ENCODE measurements around the gene PIGU. TPM values are rescaled to one million over a fixed set of nuclear protein-coding genes. Genes with fewer than 3 reads are reported as not detected.
"Not testable (repeated sequence)": the region's sequence is repeated elsewhere in the genome, so short reads cannot be mapped to it uniquely, and the experiment has no call there.

Gene PIGU, protein sequence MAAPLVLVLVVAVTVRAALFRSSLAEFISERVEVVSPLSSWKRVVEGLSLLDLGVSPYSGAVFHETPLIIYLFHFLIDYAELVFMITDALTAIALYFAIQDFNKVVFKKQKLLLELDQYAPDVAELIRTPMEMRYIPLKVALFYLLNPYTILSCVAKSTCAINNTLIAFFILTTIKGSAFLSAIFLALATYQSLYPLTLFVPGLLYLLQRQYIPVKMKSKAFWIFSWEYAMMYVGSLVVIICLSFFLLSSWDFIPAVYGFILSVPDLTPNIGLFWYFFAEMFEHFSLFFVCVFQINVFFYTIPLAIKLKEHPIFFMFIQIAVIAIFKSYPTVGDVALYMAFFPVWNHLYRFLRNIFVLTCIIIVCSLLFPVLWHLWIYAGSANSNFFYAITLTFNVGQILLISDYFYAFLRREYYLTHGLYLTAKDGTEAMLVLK
- total RNA-seq, result 10 to 100 TPM; 12.8 to 14.1 (median 13.7) TPM

DNA sequence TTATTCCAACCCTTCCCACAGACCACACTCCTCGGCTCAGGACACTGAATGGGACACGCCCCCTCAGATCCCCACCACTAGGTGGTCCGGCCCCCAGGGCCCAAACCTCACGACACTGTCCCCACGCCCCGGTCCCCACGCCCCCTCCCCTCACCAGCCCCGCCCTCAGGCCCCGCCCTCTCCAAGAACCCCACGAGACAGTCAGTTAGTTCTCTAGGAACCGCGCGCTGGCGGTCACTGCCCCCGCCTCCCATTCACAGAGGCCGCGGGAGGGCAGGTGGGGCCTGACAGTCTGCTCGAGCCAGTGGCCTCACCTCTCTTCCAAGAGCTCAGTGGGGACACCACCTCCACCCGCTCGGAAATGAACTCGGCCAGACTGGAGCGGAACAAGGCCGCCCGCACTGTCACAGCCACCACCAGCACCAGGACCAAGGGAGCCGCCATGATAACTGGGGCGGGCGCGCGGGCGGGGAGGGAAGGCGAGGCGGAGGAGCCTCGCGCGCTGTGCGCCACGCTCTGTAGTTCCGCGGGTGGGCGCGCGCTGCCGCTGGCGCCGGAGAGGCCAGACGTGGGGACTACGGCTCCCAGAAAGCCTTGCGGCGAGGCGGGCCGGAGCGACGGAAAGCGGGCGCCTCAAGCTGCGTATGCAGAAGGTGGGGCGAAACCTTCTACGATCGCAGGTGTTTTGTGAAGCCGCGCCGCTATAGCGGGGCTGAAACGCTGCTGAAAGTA lies at the start of gene PIGU:
TSS of gene PIGU (minus strand) at position 451 of the 732 bp plus-strand sequence. CDS start at position 444, 7 bp downstream.
- peak; percentile 61 to 62 for TF ChIP-seq POLR2A (IDR thresholded peaks at IDR 0.05)
- TF ChIP-seq, protein P1, sequence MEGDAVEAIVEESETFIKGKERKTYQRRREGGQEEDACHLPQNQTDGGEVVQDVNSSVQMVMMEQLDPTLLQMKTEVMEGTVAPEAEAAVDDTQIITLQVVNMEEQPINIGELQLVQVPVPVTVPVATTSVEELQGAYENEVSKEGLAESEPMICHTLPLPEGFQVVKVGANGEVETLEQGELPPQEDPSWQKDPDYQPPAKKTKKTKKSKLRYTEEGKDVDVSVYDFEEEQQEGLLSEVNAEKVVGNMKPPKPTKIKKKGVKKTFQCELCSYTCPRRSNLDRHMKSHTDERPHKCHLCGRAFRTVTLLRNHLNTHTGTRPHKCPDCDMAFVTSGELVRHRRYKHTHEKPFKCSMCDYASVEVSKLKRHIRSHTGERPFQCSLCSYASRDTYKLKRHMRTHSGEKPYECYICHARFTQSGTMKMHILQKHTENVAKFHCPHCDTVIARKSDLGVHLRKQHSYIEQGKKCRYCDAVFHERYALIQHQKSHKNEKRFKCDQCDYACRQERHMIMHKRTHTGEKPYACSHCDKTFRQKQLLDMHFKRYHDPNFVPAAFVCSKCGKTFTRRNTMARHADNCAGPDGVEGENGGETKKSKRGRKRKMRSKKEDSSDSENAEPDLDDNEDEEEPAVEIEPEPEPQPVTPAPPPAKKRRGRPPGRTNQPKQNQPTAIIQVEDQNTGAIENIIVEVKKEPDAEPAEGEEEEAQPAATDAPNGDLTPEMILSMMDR (IDR thresholded peaks at IDR 0.05 in 4 of 5, conservative IDR thresholded peaks at IDR 0.05 in 1 of 5), result peak in 4 of 5 experiments; percentile 31 to 38 (median 34)
- Histone ChIP-seq H3K36me3 (no peaks in the 10 kb centered on the region), H3K4me1 (peaks cover 9% of the 10 kb centered on the region in 2 donors), H3K9me3 (no peaks in the 10 kb centered on the region), H3K4me3 (peak within 1 kb of the TSS; percentile 80 to 93 (median 86)), H3K27ac (peak within 1 kb of the TSS; percentile 75 to 88 (median 81)), H3K27me3 (no peaks in the 10 kb centered on the region)
- in situ Hi-C loops (cut with MboI; ENCODE audit: low sequenced_read_pairs in 4 of 4) (no loop called here), intact Hi-C loops (cut with DNase I; ENCODE audit: low total_unique reads) (loop anchor here (1.0 kb wide), 1 partner anchor 27 kb away; the partner anchor contains the start of gene TP53INP2)
- peak; percentile 92 for DNase-seq
- ATAC-seq, result peak; percentile 98

DNA sequence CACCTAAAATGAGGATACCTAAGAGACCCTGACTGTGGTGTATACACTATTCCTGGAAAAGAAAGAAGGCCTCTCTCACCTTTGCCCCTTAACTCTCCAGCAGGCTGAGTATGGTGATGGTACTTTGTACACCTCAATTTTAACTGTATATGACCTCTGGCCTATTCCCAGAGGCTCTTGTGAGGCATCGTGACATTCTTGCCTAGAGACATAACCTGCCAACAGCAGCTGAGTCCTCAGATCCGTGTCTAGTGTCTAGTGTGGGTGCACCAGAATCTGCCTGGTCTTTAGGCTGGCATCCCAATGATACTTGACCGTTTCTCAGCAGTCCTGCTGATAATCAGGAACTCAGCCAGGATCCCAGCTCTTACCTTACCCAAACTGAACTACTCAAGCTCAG lies 47.3 kb upstream of the PIGU start:
- TF ChIP-seq, protein P1 (IDR thresholded peaks at IDR 0.05 in 4 of 5, conservative IDR thresholded peaks at IDR 0.05 in 1 of 5), result no peak
- TF ChIP-seq POLR2A (IDR thresholded peaks at IDR 0.05), result no peak
- H3K36me3 ChIP-seq, result peaks cover 0 to 41% of the 10 kb centered on the region in 2 donors
- in situ Hi-C loops (cut with MboI; ENCODE audit: low sequenced_read_pairs in 4 of 4), result loop anchor here in 1 of 4 donors (25.0 kb wide), 1 partner anchor 187 kb away; no protein-coding TSS in a partner anchor
- intact Hi-C loops (cut with DNase I; ENCODE audit: low total_unique reads), result no loop called here
- peaks cover 8% of the 10 kb centered on the region in 2 donors for H3K4me1 ChIP-seq
- no peak overlapping the region for H3K27ac ChIP-seq
- no peaks in the 10 kb centered on the region for H3K27me3 ChIP-seq
- H3K4me3 ChIP-seq, result no peak overlapping the region
- ATAC-seq (peak in 1 of 2 donors; percentile 32), DNase-seq (no peak)
- H3K9me3 ChIP-seq, result no peaks in the 10 kb centered on the region

DNA sequence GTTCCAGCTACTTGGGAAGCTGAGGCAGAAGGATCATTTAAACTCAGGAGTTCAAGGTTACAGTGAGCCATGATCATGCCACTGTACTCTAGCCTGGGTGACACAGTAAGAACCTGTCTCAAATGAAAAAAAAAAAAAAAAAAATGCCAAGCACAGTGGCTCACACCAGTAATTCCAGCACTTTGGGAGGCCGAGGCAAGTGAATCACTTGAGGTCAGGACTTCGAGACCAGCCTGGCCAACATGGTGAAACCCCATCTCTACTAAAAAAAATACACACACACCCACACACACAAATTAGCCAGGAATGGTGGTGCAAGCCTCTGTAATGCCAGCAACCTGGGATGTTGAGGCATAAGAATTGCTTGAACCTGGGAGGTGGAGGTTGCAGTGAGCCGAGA lies 45.7 kb upstream of the PIGU start:
- H3K4me3 ChIP-seq; intact Hi-C loops (cut with DNase I; ENCODE audit: low total_unique reads); H3K27ac ChIP-seq; H3K27me3 ChIP-seq; H3K9me3 ChIP-seq; DNase-seq; ATAC-seq: not testable (repeated sequence)
- Histone ChIP-seq H3K4me1 (peaks cover 8 to 14% of the 10 kb centered on the region in 2 donors), H3K36me3 (peaks cover 0 to 38% of the 10 kb centered on the region in 2 donors)
- in situ Hi-C loops (cut with MboI; ENCODE audit: low sequenced_read_pairs in 4 of 4), result loop anchor here in 1 of 4 donors (25.0 kb wide), 1 partner anchor 185 kb away; no protein-coding TSS in a partner anchor

DNA sequence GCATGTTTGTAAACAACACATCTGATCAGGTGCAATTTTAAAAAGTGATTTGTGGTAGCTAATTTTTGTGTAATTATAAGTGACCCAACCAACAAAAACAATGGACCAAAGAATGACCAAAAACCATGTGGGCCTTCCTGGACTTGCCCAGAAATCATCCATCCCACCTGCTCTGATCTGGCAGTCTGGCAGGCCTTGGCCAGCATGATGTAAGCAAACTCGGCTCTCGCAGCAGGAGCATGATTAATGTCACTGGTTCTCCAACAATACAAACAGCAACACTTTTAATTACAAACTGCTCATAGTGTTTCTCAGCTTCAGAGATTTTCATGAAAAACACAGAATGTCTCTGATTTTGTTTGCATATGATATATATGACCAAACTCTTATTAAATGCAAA lies 43.4 kb upstream of the PIGU start:
- Histone ChIP-seq H3K9me3 (no peaks in the 10 kb centered on the region), H3K27me3 (no peaks in the 10 kb centered on the region), H3K27ac (peak overlapping the region in 1 of 4 donors; percentile 14), H3K4me1 (peaks cover 8 to 14% of the 10 kb centered on the region in 2 donors), H3K4me3 (no peak overlapping the region), H3K36me3 (peaks cover 0 to 20% of the 10 kb centered on the region in 2 donors)
- intact Hi-C loops (cut with DNase I; ENCODE audit: low total_unique reads) (no loop called here), in situ Hi-C loops (cut with MboI; ENCODE audit: low sequenced_read_pairs in 4 of 4) (loop anchor here in 1 of 4 donors (25.0 kb wide), 1 partner anchor 183 kb away; no protein-coding TSS in a partner anchor)
- ATAC-seq (no peak), DNase-seq (no peak)
- TF ChIP-seq, protein P1 (IDR thresholded peaks at IDR 0.05 in 4 of 5, conservative IDR thresholded peaks at IDR 0.05 in 1 of 5), result no peak
- TF ChIP-seq POLR2A (IDR thresholded peaks at IDR 0.05), result no peak

DNA sequence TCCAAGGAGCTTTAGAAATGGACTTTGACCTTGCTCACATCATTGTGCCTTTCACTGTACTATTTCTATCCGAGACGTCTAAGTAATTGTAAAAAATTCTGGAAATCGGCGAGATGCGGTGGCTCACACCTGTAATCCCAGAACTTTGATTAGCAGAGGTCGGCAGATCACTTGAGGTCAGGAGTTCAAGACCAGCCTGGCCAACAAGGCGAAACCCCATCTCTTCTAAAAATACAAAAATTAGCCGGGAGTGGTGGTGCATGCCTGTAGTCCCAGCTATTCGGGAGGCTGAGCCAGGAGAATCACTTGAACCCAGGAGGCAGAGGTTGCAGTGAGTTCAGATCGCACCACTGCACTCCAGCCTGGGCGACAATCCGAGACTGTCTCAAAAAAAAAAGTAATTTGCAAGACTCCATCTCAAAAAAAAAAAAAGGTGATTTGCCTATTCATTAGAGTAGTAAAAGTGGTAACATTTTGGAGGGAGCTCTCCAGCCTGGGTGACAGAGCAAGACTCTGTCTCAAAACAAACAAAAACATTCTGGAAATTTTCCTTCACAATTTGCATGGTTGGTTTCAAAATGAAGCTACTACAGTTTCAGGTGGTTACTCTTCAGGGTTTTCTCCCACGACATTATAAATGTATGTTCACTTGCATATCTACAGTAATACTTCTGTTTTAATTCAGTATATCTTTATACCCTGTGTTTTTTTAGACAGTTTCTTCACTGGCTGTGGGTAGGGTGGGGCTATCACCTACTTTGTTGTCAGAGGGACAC lies 42.5 kb upstream of the PIGU start:
- in situ Hi-C loops (cut with MboI; ENCODE audit: low sequenced_read_pairs in 4 of 4), result loop anchor here in 1 of 4 donors (25.0 kb wide), 1 partner anchor 182 kb away; no protein-coding TSS in a partner anchor

More for the DNA sequence above, 42.5 kb upstream of the PIGU start:
- Histone ChIP-seq H3K36me3 (peaks cover 0 to 18% of the 10 kb centered on the region in 2 donors), H3K4me1 (peaks cover 8 to 14% of the 10 kb centered on the region in 2 donors)
- H3K4me3 ChIP-seq; H3K27me3 ChIP-seq; ATAC-seq; H3K27ac ChIP-seq; DNase-seq; intact Hi-C loops (cut with DNase I; ENCODE audit: low total_unique reads); H3K9me3 ChIP-seq: not testable (repeated sequence)

Data from gastrocnemius medialis (tissue), 4 donors.